Stimulated activated CD8-positive, alpha-beta memory T cell treated with anti-CD3 and anti-CD28 coated beads, Interleukin-4, amount 100 ng/mL, for 4 hours (primary cell): Measurements from ENCODE around the gene RNU5D-1.
A peak's percentile ranks its signal among the peaks of the same experiment; 100 is the strongest.
"Not testable (repeated sequence)": the region's sequence is repeated elsewhere in the genome, so short reads cannot be mapped to it uniquely, and the experiment has no call there.

Experiments used
- DNase-seq, 2 donors: peaks; one replicate each; pipeline ENCODE4 v3.0.0-alpha.2; 2020; ENCODE audit warnings: low read depth in 2 of 2, low spot score in 1 of 2

RNU5D-1 gene

DNA sequence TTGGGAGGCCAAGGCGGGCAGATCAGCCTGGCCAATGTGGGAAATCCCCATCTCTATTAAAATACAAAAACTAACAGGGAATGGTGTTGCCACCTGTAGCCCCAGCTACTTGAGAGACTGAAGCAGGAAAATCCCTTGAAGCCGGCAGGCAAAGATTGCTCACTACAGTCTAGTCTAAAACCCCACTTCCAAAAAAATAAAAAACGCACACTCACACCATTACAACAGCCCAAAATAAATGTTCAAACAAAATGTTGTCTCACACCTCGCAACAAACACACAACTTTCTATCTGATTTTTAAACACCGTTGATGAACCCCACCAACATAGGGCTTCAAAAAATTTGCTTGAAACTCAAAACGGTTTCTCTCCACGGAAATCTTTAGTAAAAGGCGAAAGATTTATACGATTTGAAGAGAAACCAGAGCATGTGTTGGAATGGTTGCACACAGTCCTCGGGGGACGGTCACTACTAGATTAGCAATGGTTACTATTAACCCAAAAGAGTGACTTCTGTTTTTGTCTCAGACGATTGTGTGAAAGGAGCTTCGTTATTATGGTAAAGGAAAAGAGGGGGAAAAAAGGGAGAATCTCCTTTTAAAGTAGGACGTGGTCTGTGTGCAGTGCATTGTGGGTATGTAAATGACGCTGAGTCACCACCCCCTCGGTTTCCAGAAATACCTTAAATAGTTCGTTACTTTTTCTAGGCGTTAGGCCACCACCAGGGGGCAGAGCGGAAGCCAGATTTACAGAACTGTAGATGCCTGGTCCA is at the start of gene RNU5D-1:
Gene RNU5D-1, minus strand, starts transcription at position 430 of the 772 bp plus-strand sequence.
- peak; percentile 86 to 92 for DNase-seq

DNA sequence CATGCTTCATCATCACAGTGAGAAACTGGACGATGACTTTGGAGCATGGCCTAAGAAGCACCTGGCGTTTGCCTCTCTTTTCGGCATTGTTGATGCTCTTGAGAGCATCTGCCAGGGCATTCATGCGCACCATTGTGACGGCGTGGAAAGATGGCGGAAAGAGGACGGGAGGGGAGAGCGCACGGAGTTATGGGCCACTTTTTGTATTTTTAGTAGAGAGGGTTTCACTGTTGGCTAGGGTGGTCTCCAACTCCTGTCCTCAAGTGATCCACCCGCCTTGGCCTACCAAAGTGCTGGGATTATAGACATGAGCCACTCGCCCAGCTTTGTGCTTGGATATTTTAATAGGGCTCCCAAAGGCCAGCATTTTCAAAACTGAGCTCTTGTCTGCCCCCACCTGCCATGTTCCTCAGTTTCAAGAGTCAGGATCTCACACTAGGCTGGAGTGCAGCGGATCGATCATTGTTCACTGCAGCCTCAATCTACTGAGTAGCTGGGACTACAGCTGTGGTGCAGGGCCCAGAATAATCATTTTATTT is 49.7 kb upstream of the RNU5D-1 start:
- no peak for DNase-seq

DNA sequence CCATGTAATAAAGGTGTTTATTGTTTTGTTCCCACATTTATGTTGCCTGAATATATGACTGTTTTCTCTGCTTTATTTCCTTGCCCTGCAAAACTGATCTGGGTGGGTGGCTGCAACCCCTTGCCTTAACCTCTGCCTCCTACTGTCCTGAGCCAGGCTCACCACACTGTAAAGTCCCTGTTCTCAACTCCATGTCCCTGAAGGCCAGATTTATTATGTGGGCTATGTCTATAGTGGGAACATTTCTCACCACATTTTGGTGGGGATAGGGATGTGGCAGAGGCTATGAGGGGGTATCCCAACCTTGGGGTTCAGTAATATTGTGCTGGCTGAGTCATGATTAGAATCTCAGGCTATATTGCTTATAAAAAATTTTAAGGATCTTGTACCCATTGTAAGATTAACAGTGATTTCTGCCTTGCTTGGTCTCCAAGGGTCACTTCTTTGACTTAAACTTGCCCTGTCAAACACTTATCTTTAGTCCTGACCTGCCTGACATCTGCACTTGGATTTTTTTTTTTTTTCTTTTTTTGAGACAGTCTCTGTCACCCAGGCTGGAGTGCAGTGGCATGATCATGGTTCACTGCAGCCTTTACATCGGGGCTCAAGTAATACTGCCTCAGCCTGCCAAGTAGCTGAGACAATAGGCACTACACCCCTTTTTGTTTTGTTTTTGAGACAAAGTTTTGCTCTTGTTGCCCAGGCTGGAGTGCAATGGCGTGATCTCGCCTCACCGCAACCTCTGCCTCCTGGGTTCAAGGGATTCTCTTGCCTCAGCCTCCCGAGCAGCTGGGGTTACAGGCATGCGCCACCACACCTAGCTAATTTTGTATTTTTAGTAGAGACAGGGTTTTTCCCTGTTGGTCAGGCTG is 48.0 kb upstream of the RNU5D-1 start:
- DNase-seq, result no peak

DNA sequence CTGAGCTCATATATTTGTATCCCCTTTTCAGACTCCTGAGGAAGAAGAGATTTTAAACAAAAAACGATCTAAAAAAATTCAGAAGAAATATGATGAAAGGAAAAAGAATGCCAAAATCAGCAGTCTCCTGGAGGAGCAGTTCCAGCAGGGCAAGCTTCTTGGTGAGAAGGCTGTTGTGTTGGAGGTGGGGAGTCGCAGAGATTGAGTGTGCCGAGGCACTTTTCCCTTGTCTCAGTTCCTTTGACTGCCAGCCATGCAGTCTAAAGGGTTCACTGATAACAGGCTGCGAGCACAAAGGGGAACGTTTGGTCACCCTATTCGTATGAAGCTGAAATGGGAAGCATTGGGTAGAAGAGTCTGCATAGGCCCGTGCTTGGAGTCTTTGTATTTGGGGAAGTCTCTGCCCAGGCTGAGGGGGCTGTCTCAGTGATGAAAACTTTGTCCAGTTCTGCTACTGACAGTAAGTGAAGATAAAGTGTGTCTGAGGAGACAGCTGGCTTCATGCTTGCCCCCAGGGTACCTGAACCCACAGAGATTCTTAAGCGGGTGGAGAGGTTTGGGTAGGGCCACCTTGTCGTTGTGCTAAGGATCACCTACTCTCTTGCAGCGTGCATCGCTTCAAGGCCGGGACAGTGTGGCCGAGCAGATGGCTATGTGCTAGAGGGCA is 47.1 kb upstream of the RNU5D-1 start:
- no peak for DNase-seq

DNA sequence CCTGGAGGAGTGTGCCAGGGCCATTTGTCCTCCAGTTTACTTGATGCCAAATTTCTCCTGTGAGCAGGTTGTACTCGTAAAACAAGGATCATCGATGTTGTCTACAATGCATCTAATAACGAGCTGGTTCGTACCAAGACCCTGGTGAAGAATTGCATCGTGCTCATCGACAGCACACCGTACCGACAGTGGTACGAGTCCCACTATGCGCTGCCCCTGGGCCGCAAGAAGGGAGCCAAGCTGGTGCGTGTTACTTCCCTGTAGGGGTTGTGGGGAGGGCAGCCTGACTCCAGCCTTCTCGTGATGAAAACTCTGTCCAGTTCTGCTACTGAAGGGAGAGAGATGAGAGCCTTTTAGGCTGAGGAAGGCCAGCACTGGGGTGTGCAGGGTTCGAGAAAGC is 46.6 kb upstream of the RNU5D-1 start:
- no peak for DNase-seq

DNA sequence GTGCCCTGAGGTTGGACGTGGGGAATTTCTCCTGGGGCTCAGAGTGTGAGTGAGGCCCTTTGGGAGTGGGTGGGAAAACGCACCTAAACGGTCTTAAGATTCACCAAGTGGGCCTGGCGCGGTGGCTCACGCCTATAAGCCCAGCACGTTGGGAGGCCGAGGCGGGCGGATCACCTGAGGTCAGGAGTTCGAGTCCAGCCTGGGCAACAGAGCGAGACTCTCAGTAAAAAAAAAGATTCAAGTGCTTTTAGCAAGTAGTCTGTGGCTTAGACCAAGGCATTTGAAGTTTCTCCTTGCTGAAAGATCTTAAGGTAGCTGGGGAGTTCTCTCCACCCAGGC is 45.7 kb upstream of the RNU5D-1 start:
- DNase-seq, result no peak

DNA sequence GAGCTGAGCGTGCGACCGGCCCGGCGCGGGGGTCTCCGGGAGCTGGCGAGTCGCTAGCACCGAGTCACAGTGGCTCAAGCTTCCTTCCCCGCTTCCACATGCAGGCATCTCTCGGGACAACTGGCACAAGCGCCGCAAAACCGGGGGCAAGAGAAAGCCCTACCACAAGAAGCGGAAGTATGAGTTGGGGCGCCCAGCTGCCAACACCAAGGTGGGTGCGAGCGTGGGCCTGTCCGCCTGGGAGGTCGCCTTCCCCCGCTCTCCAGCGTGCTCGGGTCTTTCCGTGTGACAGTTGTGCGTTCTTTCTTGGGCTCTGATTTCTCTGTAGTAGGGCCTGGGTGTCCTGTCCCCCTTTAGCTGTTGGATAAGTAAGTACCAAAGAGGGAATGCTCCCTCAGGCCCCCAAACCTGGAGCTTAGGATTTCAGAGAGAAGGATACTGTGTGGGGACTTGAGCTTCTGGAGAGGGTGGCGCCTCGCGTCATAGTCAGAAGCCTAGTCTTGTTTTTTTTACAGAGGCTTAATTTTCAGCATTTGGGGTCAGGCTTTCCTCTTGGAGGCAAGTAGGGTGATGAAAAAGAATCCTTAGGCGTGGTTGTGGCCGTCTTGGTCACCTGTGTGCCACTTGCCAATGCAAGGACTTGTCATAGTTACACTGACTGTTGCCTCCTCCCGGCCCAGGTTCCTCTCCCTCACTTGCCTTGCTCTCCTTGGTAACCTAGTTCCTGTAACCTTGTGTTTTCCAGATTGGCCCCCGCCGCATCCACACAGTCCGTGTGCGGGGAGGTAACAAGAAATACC is 45.2 kb upstream of the RNU5D-1 start:
- DNase-seq, result peak; percentile 30 to 41

DNA sequence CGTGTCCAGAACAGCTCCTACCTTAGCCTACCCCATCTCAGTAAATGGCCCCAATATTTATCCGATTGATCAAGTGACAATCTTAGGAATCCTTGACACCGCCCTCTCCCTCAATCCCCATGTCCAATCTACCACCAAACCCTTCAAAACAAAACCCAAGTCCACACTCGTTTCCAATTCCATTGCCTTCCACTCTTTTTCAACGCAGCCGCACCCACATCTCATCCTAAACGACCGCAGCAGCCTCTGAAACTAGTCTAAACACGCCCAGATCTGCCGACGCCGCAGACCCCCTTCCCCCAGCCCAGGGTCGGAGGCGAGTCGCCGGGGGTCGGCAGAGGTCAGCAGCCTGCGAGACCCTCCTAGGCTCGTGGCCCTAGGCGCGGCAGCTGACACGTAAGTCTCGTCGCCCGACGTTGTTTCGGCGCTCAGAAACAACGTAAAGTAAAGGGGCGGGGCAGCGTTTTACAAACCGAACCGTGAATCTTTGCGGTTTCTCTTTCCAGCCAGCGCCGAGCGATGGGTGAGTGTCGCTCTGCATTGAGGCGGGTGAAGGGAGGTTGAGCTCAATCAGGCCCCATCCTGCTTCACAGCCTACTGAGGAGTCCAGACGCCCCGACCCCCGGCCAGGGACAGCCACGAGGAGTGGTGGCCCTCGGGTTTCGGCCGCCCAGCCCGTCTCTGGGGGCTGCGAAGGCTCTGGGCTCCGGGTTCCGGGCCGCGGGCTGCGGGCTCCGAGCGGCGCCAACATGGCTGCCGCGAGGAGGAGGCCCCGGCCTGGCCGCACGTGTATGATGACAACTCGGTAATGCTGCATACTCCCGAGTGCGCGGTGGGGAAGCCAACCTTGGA is 44.3 kb upstream of the RNU5D-1 start, which contains the start of gene RPS8:
Gene RPS8, plus strand, starts transcription at position 463 of the 852 bp plus-strand sequence. Its CDS starts 57 bp downstream, at position 520.
- peak; percentile 83 for DNase-seq

DNA sequence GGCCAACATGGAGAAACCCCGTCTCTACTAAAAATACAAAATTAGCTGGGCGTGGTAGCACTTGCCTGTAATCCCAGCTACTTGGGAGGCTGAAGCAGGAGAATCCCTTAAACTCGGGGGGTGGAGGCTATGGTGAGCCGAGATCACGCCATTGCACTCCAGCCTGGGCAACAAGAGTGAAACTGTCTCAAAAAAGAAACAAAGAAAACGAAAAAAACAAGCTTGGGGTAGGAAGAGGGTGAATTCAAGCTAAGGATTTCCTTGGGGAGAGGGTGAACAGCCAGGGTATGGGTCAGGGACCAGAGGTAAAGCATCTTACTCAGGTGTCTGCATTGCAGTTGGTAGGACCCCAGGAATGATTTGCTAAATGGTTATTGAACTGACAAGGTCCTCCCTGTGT is 35.5 kb upstream of the RNU5D-1 start:
- not testable (repeated sequence) for DNase-seq

DNA sequence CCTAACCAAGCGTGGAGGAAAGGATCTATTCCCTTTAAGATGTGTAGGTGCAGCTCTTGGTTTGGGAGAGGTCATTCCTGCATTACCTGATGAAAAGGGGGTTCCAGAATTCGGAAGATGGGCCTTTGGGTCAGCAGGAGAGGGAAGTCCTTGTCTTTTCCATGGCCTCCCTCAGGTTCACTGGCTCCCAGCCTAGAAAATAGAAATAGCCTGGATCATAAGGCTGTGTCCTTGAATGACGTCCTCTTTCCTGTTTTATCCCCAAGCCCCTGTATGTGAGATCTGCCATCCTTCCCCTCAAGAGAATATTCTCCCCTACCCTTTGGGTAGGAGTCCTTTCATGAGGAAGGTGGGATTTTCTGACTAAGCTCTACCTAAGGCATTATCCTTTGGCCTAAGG is 29.9 kb upstream of the RNU5D-1 start:
- no peak for DNase-seq

DNA sequence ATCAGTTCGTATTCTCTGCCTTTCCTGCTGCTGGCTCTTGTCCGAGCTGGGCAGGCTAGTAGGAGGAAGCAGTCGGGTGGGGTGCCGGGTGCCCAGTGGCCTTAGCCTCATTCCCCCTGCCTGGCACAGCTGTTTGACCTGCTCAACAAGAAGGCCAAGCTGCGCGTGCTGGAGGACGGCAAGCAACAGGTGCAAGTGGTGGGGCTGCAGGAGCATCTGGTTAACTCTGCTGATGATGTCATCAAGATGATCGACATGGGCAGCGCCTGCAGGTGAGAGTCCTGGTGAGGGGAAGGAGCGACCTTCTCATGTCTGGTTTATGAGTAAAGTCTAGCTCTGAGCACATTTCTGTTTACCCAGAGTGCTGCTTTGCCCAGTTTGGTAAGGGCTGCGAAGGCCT is 28.1 kb upstream of the RNU5D-1 start:
- no peak for DNase-seq

DNA sequence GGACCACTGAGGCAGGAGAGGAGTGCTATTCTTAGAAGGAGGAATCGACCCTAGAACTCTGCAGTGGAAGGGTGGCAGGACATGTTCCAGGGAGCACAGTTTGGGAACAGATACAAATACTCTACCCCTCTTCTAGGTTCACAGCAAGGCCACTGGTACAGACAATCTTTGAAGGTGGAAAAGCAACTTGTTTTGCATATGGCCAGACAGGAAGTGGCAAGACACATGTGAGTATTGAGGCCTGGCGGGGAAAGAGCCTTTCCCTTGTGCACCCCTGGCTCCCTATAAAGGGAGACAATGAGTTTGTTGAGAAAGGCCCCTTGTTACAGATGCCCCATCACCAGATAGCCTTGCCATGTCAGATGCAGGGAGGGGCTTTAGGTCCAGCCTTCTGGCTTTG is 26.4 kb upstream of the RNU5D-1 start:
- no peak for DNase-seq

DNA sequence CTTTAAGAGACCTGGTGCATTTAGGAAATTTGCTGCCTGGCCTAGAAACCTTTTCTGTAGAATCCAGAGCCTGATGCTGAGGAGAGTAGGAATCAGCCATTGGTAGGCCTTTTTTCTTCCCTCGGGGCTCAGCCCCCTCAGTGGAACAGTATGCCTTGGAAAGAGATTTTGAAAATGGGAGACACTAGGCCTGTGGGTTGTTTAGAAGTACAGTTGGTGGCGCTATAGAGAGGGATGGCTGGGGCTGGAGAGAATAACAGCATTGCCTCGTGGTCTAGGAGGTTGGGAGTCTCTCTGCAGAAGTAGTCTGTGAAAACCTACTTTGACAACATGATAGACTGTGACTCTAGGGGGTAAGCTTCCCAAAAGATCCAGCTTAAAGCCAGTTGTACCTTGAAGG is 16.9 kb upstream of the RNU5D-1 start:
- DNase-seq, result no peak

DNA sequence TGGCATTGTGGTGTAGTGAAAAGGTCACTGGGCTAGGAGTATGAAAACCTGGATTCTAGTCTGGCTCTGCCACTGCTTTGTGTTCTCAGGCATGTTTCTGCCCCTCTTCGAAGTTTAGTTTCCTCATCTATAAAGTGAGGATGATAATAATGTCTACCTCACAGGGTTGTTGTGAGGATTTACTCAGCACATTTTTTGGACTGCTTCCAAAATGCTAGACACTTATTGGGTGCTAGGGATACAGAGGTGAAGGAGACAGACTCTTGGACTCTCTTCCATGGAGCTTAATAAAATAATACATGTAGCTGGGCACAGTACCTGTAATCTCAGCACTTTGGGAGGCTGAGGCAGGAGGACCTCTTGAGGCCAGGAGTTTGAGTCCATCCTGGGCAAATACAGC is 12.2 kb upstream of the RNU5D-1 start:
- DNase-seq, result no peak

DNA sequence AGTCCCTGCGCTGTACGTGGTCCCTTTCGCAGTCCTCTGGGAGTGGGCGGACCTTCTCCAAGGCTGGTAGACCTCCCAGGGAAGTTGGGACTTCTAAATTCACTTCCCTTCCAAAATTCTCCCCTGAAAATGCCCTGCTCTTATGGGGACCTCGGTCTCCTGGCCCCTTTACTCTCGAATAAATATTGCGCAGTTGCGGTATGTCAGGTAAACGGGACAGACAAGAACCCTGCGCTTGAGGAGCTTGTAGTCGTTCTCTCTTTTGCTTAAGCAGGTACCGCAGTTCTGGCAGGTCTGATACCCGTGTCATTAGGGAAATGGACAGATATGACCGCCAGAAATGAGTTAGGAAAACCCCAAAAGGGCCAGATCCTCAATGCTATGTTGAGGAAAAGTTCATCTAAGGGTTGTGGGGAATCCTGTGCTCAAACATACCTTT is 9.2 kb upstream of the RNU5D-1 start:
- DNase-seq, result no peak

DNA sequence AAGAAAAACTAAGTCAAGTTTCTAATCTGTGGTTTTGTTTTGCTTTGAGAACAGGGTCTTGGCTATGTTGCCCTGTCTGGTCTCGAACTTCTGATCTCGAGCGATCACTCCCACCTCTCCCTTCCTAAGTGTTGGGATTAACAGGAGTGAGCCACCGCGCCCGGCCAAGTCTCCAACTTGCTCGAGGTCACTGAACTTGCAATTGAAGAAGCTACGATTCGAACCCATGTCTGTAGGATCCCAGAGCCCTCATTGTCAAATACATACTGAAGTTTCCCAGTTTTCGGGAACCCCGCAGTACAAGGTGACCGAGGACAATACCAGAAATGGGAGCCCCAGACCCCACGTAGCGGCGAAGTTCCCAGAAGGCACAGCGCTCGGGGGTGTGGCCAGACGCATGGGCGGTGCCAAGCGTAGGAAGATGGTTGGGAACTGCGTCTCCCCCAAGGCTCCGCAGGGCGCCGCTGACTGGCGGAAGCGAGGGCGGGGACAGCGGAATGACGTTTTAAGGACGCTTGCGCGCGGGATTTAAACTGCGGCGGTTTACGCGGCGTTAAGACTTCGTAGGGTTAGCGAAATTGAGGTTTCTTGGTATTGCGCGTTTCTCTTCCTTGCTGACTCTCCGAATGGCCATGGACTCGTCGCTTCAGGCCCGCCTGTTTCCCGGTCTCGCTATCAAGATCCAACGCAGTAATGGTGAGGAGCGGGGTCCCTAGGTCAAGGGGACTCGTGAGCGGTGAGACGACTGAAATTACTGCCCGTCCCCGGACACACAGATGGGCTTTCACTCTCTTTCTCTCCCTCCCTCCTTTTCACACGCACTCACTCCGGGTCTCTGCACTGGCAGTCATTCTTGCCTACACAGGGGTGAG is 8.6 kb upstream of the RNU5D-1 start, which contains the start of gene KIF2C:
Gene KIF2C, plus strand, starts transcription at position 531 of the 872 bp plus-strand sequence. Its CDS starts 96 bp downstream, at position 627.
- peak; percentile 95 for DNase-seq

DNA sequence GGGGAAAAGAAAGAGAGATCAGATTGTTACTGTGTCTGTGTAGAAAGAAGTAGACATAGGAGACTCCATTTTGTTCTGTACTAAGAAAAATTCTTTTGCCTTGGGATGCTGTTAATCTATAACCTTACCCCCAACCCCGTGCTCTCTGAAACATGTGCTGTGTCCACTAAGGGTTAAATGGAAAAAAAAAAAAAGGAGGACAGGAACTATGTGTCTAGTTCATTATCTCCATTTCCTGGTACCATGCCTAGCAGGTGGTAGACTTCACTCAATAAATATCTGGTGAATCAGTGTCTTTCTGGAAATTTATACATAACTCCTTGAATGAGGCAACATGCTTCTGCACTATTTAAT is 8.0 kb upstream of the RNU5D-1 start:
- not testable (repeated sequence) for DNase-seq

DNA sequence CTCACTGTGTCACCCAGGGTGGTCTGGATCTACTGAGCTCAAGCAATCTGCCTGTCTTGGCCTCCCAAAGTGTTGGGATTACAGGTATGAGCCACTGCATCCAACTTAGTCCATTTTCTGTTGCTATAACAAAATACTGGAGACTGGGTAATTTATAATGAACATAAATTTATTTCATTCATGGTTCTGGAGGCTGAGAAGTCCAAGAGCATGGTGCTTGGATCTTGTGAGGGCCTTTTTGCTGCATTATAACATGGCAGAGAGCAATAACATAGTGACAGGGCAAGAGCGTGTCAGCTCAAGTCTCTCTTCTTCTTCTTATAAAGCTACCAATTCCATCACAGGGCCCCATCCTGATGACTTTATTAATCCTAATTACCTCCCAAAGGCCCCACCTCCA is 5.0 kb upstream of the RNU5D-1 start:
- DNase-seq, result no peak

DNA sequence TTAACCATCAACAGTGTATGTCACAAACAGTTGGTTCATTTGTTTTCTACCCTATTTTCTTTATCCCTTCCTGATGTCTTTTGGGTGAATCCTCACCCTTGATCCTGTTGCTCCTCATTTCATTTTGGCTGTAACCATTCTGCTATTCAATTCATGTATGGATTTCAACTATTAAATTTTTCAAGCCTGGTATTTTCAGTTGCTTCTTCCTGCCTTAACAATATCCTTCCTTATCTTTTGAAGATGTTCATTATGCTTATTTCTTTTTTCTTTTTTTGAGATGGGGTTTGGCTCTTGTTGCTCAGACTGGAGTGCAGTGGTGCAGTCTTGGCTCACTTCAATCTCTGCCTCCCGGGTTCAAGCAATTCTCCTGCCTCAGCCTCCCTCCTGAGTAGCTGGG is 2.8 kb upstream of the RNU5D-1 start:
- DNase-seq, result no peak
